ENCODE measurements around the gene ZKSCAN3. TPM values are rescaled to one million over a fixed set of nuclear protein-coding genes. Genes with fewer than 3 reads are reported as not detected.

ZKSCAN3 gene
- total RNA-seq, 4 donors from 2014 or later: 0.29 to 12.3 (median 5.1) TPM

DNA sequence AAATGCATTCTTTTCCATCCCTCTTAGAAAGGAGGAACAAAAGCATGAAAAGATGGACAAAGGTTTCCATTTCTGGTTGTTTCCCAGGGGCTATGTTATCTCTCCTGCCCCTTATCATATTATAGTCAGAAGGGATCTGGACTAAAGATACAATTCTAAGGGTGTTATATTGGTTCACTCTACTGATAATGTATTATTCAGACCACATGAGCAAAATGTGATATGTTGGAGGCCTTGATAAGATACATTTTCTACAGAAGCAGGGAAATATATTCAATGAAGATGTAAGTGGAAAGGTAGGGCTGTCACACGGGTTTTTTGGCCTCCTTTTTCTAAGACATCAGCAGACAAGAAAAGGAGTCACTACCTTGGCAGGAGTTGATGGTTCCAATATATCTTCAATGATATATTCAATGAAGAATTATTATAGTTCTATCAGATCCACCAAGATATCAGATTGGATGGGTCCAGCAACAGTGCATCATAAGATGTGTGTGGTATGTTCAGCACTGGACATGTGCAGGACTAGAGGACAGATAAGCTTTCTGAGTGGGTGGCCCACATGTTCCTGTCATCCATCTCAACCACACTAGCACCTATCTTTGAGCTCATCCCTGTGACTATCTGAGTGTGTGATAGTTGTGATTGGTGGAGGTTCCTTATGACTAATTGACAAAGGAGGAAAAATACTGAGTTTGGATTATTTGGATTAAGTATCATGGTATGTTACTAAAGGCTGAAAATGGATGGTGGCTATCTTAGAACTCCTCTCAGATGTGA lies 5.7 kb upstream of the ZKSCAN3 start:
- intact Hi-C loops (cut with DNase I; ENCODE audit: low total_unique reads): no loop called here
- Histone ChIP-seq H3K4me1 (no peaks in the 10 kb centered on the region), H3K27me3 (no peaks in the 10 kb centered on the region), H3K27ac (no peak overlapping the region), H3K4me3 (no peak overlapping the region), H3K9me3 (no peaks in the 10 kb centered on the region), H3K36me3 (no peaks in the 10 kb centered on the region)
- DNase-seq: no peak
- TF ChIP-seq, protein P1, sequence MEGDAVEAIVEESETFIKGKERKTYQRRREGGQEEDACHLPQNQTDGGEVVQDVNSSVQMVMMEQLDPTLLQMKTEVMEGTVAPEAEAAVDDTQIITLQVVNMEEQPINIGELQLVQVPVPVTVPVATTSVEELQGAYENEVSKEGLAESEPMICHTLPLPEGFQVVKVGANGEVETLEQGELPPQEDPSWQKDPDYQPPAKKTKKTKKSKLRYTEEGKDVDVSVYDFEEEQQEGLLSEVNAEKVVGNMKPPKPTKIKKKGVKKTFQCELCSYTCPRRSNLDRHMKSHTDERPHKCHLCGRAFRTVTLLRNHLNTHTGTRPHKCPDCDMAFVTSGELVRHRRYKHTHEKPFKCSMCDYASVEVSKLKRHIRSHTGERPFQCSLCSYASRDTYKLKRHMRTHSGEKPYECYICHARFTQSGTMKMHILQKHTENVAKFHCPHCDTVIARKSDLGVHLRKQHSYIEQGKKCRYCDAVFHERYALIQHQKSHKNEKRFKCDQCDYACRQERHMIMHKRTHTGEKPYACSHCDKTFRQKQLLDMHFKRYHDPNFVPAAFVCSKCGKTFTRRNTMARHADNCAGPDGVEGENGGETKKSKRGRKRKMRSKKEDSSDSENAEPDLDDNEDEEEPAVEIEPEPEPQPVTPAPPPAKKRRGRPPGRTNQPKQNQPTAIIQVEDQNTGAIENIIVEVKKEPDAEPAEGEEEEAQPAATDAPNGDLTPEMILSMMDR (IDR thresholded peaks at IDR 0.05): no peak
- no peak for TF ChIP-seq POLR2A (IDR thresholded peaks at IDR 0.05)

- Histone ChIP-seq H3K4me3 (no peak overlapping the region), H3K4me1 (no peaks in the 10 kb centered on the region), H3K36me3 (no peaks in the 10 kb centered on the region), H3K27me3 (no peaks in the 10 kb centered on the region), H3K27ac (no peak overlapping the region), H3K9me3 (no peaks in the 10 kb centered on the region)
- TF ChIP-seq POLR2A (IDR thresholded peaks at IDR 0.05): no peak
- intact Hi-C loops (cut with DNase I; ENCODE audit: low total_unique reads): no loop called here
- no peak for DNase-seq
These were observed 4.5 kb upstream of the ZKSCAN3 start for GRCh38 chr6:28345201-28345600.

- DNase-seq: no peak
- intact Hi-C loops (cut with DNase I; ENCODE audit: low total_unique reads): no loop called here
- H3K4me3 ChIP-seq: no peak overlapping the region
- H3K9me3 ChIP-seq: no peaks in the 10 kb centered on the region
- H3K27me3 ChIP-seq: no peaks in the 10 kb centered on the region
- no peak overlapping the region for H3K27ac ChIP-seq
- TF ChIP-seq POLR2A (IDR thresholded peaks at IDR 0.05): no peak
- TF ChIP-seq, protein P1 (IDR thresholded peaks at IDR 0.05): no peak
- peaks cover 0 to 5% of the 10 kb centered on the region in 2 donors for H3K4me1 ChIP-seq
- H3K36me3 ChIP-seq: no peaks in the 10 kb centered on the region
These were observed 2.6 kb upstream of the ZKSCAN3 start for GRCh38 chr6:28347119-28347518.

- intact Hi-C loops (cut with DNase I; ENCODE audit: low total_unique reads): no loop called here
- no peak for TF ChIP-seq POLR2A (IDR thresholded peaks at IDR 0.05)
- TF ChIP-seq, protein P1 (IDR thresholded peaks at IDR 0.05): no peak
These were observed 329 bp upstream of the ZKSCAN3 start for GRCh38 chr6:28349344-28349891.

DNA sequence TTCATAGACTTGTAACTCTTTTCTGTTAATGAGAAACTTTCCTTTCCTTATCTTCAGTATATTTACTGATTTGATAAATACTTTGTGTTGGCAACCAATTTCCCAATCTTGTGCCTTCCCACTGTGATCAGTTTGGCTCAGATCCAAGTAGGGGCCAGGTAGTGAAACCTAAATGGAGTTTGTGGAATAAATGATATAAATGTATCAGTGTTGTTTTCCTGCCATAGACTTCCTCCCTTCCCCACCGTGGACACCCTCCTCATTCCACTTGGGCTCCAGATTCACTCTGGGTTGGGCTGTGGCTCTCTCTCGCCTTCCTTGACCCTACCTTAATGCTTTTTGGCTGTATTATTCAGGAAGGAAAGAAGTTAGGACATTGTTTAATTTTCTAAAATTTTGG lies 1.3 kb downstream of the ZKSCAN3 start:
- DNase-seq: no peak
- H3K9me3 ChIP-seq: no peaks in the 10 kb centered on the region
- no peaks in the 10 kb centered on the region for H3K27me3 ChIP-seq
- intact Hi-C loops (cut with DNase I; ENCODE audit: low total_unique reads): loop anchor here (10.0 kb wide), 1 partner anchor 216 kb away; no protein-coding TSS in a partner anchor
- H3K4me3 ChIP-seq: peak overlapping the region in 1 of 2 donors; percentile 77
- H3K4me1 ChIP-seq: peaks cover 0 to 5% of the 10 kb centered on the region in 2 donors
- peak overlapping the region; percentile 84 to 87 for H3K27ac ChIP-seq
- TF ChIP-seq, protein P1 (IDR thresholded peaks at IDR 0.05): no peak
- no peak for TF ChIP-seq POLR2A (IDR thresholded peaks at IDR 0.05)
- H3K36me3 ChIP-seq: no peaks in the 10 kb centered on the region

More at GRCh38 chr6:28349344-28349891, 329 bp upstream of the ZKSCAN3 start:
- Histone ChIP-seq H3K4me3 (peak overlapping the region; percentile 67 to 77), H3K4me1 (peaks cover 0 to 5% of the 10 kb centered on the region in 2 donors), H3K27ac (peak overlapping the region; percentile 84 to 87), H3K36me3 (no peaks in the 10 kb centered on the region), H3K27me3 (no peaks in the 10 kb centered on the region), H3K9me3 (no peaks in the 10 kb centered on the region)
- no peak for DNase-seq
